ENCODE measurements around the gene GPBP1. TPM values are rescaled to one million over a fixed set of nuclear protein-coding genes. Genes with fewer than 3 reads are reported as not detected.

The GPBP1 gene
- total RNA-seq, 1 experiment from 2014 or later: 54.4 TPM

GRCh38 chr5:57311251-57311650 is 137.4 kb downstream of the GPBP1 start:
- ATAC-seq: no peak
- no peak overlapping the region for H3K4me3 ChIP-seq (ENCODE audit: low read depth in 2 of 2, low read length in 2 of 2)
- BruUV-seq (replicated peaks): no TSS peak
- no peaks in the 10 kb centered on the region; the same call in 1 of the 2 replicates for H3K4me1 ChIP-seq (ENCODE audit: control insufficient read depth, insufficient read depth, low read length)
- in situ Hi-C loops (cut with HindIII; ENCODE audit: low pct_unique_long_range_greater_than_20kb, low sequenced_read_pairs) (no loop called here), intact Hi-C loops (cut with micrococcal nuclease; ENCODE audit: unreplicated experiment) (no loop called here)
- H3K27ac ChIP-seq (ENCODE audit: low read length): no peak overlapping the region
- no peaks in the 10 kb centered on the region for H3K36me3 ChIP-seq (ENCODE audit: control insufficient read depth, insufficient read depth, low read length)
- ChIA-PET CTCF (interaction anchor here (1.3 kb wide), 1 partner anchor 17 kb away, joined by 4 read pairs; no protein-coding TSS in a partner anchor), POLR2A (no interaction called here)
- H3K9me3 ChIP-seq (ENCODE audit: control insufficient read depth, insufficient read depth, low read depth, low read length): peaks cover 15% of the 10 kb centered on the region; the same call in 1 of the 2 replicates
- TF ChIP-seq, protein P1, sequence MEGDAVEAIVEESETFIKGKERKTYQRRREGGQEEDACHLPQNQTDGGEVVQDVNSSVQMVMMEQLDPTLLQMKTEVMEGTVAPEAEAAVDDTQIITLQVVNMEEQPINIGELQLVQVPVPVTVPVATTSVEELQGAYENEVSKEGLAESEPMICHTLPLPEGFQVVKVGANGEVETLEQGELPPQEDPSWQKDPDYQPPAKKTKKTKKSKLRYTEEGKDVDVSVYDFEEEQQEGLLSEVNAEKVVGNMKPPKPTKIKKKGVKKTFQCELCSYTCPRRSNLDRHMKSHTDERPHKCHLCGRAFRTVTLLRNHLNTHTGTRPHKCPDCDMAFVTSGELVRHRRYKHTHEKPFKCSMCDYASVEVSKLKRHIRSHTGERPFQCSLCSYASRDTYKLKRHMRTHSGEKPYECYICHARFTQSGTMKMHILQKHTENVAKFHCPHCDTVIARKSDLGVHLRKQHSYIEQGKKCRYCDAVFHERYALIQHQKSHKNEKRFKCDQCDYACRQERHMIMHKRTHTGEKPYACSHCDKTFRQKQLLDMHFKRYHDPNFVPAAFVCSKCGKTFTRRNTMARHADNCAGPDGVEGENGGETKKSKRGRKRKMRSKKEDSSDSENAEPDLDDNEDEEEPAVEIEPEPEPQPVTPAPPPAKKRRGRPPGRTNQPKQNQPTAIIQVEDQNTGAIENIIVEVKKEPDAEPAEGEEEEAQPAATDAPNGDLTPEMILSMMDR (IDR thresholded peaks at IDR 0.05): no peak
- no peak for TF ChIP-seq TCF7L2 (IDR thresholded peaks at IDR 0.05; ENCODE audit: low read depth, low read length)
- H3K27me3 ChIP-seq (ENCODE audit: control insufficient read depth, insufficient read depth, low read length): no peaks in the 10 kb centered on the region
- no peak for DNase-seq (ENCODE audit: low read depth, low spot score)

DNA sequence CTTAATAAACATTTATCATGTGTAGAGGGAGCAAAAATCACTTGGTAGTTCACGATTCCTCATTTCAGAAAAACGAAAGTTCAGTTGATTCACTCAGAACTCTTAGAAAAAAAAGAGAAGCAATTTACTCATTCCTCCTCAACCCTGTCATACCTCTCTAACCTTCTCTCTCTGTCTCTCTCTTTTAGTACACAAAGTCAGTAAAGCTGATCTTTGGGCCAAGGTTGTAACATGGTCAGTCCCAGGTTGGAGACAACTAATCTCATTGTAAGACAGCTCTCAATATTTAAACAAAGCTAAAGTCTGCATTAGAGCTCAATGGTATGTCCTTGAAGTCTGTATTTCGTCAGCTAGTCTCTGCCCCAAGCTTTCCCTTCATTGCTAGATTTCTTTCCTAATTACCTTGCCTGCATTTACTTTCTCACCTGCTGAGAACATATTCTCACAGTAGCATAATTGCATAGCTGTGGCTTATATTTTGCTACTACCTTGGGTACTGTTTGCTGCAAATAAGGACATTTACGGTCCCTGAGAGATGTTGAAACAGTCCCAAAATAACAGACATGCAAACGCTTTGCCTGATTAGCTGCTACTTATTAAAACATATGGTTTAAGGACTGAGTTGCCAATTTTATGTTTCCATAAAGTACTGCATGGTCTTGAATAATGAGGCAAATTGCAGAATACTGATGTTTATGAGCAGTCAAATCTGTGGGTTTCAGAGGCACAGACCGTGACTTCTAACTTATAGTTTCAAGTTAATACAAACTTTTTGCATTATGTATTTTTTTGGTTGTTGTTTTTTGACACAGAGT is 138.3 kb downstream of the GPBP1 start:
- Histone ChIP-seq H3K27ac (ENCODE audit: low read length) (peak overlapping the region; percentile 49; the same call in 1 of the 2 replicates), H3K27me3 (ENCODE audit: control insufficient read depth, insufficient read depth, low read length) (no peaks in the 10 kb centered on the region), H3K36me3 (ENCODE audit: control insufficient read depth, insufficient read depth, low read length) (no peaks in the 10 kb centered on the region), H3K9me3 (ENCODE audit: control insufficient read depth, insufficient read depth, low read depth, low read length) (peaks cover 7% of the 10 kb centered on the region; the same call in 1 of the 2 replicates), H3K4me3 (ENCODE audit: low read depth in 2 of 2, low read length in 2 of 2) (no peak overlapping the region), H3K4me1 (ENCODE audit: control insufficient read depth, insufficient read depth, low read length) (no peaks in the 10 kb centered on the region; the same call in 1 of the 2 replicates)
- TF ChIP-seq TCF7L2 (IDR thresholded peaks at IDR 0.05; ENCODE audit: low read depth, low read length) (no peak), SIN3A (IDR thresholded peaks at IDR 0.05; ENCODE audit: borderline replicate concordance, insufficient read depth, low read depth, low read length) (no peak), REST (IDR thresholded peaks at IDR 0.05; ENCODE audit: insufficient read depth in 1 of 2, low read depth in 2 of 2, low read length in 1 of 2) (no peak), POLR2AphosphoS5 (IDR thresholded peaks at IDR 0.05; ENCODE audit: low read depth, low read length) (no peak)
- TF ChIP-seq, protein P1 (IDR thresholded peaks at IDR 0.05): no peak
- ChIA-PET CTCF (interaction anchor here (0.6 to 1.3 kb wide), 2 partner anchors 16 to 339 kb away, joined by 3 to 4 read pairs; no protein-coding TSS in a partner anchor), POLR2A (no interaction called here)
- no TSS peak for BruUV-seq (replicated peaks)
- DNase-seq (ENCODE audit: low read depth, low spot score) (no peak), ATAC-seq (no peak)
- intact Hi-C loops (cut with micrococcal nuclease; ENCODE audit: unreplicated experiment) (no loop called here), in situ Hi-C loops (cut with HindIII; ENCODE audit: low pct_unique_long_range_greater_than_20kb, low sequenced_read_pairs) (no loop called here)
